ENCODE measurements around the gene SPTB. TPM values are rescaled to one million over a fixed set of nuclear protein-coding genes. Genes with fewer than 3 reads are reported as not detected.
"Not testable (repeated sequence)": the region's sequence is repeated elsewhere in the genome, so short reads cannot be mapped to it uniquely, and the experiment has no call there.

SPTB gene
- polyA plus RNA-seq, 1 experiment, result 0.01 TPM

- no peaks in the 10 kb centered on the region for H3K27me3 ChIP-seq (ENCODE audit: control insufficient read depth, insufficient read depth, low read length)
- ChIA-PET CTCF (interaction anchor here (0.5 to 1.3 kb wide), 3 partner anchors 95 to 616 kb away, joined by 3 to 4 read pairs (median 3); no protein-coding TSS in a partner anchor), POLR2A (no interaction called here)
- no peak overlapping the region for H3K4me3 ChIP-seq (ENCODE audit: low read depth, low read length)
- no peaks in the 10 kb centered on the region; the same call in 1 of the 2 replicates for H3K9me3 ChIP-seq (ENCODE audit: control insufficient read depth, insufficient read depth, low read length)
- DNase-seq (ENCODE audit: low read depth, low spot score), result no peak
- H3K27ac ChIP-seq (ENCODE audit: low read depth, low read length), result no peak overlapping the region
- no peak for TF ChIP-seq CTCF (IDR thresholded peaks at IDR 0.05; ENCODE audit: low read depth, low read length)
Measured at GRCh38 chr14:64918216-64918615, 38.5 kb upstream of the SPTB start.

GRCh38 chr14:64915797-64916196 lies 36.1 kb upstream of the SPTB start:
- CTCF ChIA-PET, result interaction anchor here (1.3 kb wide), 1 partner anchor 104 kb away, joined by 3 read pairs; no protein-coding TSS in a partner anchor
- Histone ChIP-seq H3K9me3 (ENCODE audit: control insufficient read depth, insufficient read depth, low read length) (no peaks in the 10 kb centered on the region; the same call in 1 of the 2 replicates), H3K4me3 (ENCODE audit: low read depth, low read length) (no peak overlapping the region), H3K27me3 (ENCODE audit: control insufficient read depth, insufficient read depth, low read length) (peaks cover 2% of the 10 kb centered on the region), H3K27ac (ENCODE audit: low read depth, low read length) (no peak overlapping the region)
- POLR2A ChIA-PET, result interaction anchor here (1.1 kb wide), 1 partner anchor 64 kb away, joined by 3 read pairs; no protein-coding TSS in a partner anchor
- no peak for DNase-seq (ENCODE audit: low read depth, low spot score)
- no peak for TF ChIP-seq CTCF (IDR thresholded peaks at IDR 0.05; ENCODE audit: low read depth, low read length)

GRCh38 chr14:64915029-64915424 lies 35.3 kb upstream of the SPTB start:
- Histone ChIP-seq H3K9me3 (ENCODE audit: control insufficient read depth, insufficient read depth, low read length) (no peaks in the 10 kb centered on the region; the same call in 1 of the 2 replicates), H3K4me3 (ENCODE audit: low read depth, low read length) (peak overlapping the region; percentile 97), H3K27me3 (ENCODE audit: control insufficient read depth, insufficient read depth, low read length) (peaks cover 2% of the 10 kb centered on the region), H3K27ac (ENCODE audit: low read depth, low read length) (no peak overlapping the region)
- no peak for TF ChIP-seq CTCF (IDR thresholded peaks at IDR 0.05; ENCODE audit: low read depth, low read length)
- ChIA-PET CTCF (interaction anchor here (0.6 to 1.4 kb wide), 6 partner anchors 11 to 487 kb away, joined by 3 to 5 read pairs (median 4); no protein-coding TSS in a partner anchor), POLR2A (interaction anchor here (0.6 to 1.1 kb wide), 9 partner anchors 8 to 1151 kb away, joined by 3 to 7 read pairs (median 4); partner anchors contain the start of gene ZBTB1)
- no peak for DNase-seq (ENCODE audit: low read depth, low spot score)

- Histone ChIP-seq H3K27me3 (ENCODE audit: control insufficient read depth, insufficient read depth, low read length) (peaks cover 6% of the 10 kb centered on the region), H3K27ac (ENCODE audit: low read depth, low read length) (peak within 1 kb of the TSS; percentile 85), H3K4me3 (ENCODE audit: low read depth, low read length) (peak within 1 kb of the TSS; percentile 97), H3K9me3 (ENCODE audit: control insufficient read depth, insufficient read depth, low read length) (no peaks in the 10 kb centered on the region; the same call in 1 of the 2 replicates)
- POLR2A ChIA-PET, result interaction anchor here (0.6 to 1.1 kb wide), 9 partner anchors 9 to 1150 kb away, joined by 3 to 7 read pairs (median 4); partner anchors contain the start of gene ZBTB1
- CTCF ChIA-PET, result interaction anchor here (0.6 to 1.4 kb wide), 5 partner anchors 11 to 278 kb away, joined by 3 to 4 read pairs (median 3); no protein-coding TSS in a partner anchor
- DNase-seq (ENCODE audit: low read depth, low spot score), result peak; percentile 94
- TF ChIP-seq CTCF (IDR thresholded peaks at IDR 0.05; ENCODE audit: low read depth, low read length), result no peak
Measured at GRCh38 chr14:64914237-64915028, 34.7 kb upstream of the SPTB start, which contains the start of gene CHURC1. TSS of gene CHURC1 (plus strand) at chr14:64914455. CDS start at chr14:64914496, 41 bp downstream.

GRCh38 chr14:64913477-64913876 lies 33.8 kb upstream of the SPTB start:
- H3K4me3 ChIP-seq (ENCODE audit: low read depth, low read length); POLR2A ChIA-PET; H3K27ac ChIP-seq (ENCODE audit: low read depth, low read length); CTCF ChIA-PET; H3K27me3 ChIP-seq (ENCODE audit: control insufficient read depth, insufficient read depth, low read length); H3K9me3 ChIP-seq (ENCODE audit: control insufficient read depth, insufficient read depth, low read length); DNase-seq (ENCODE audit: low read depth, low spot score): not testable (repeated sequence)

All from AG04450 (cell line).